Hepatocyte (in vitro differentiated cells): ENCODE measurements around the gene TMPRSS4. TPM values are rescaled to one million over a fixed set of nuclear protein-coding genes. Genes with fewer than 3 reads are reported as not detected.

Source experiments
- DNase-seq: peaks from one replicate; pipeline ENCODE4 v3.0.0-alpha.2; 2016; ENCODE audit warnings: low spot score
- H2AFZ ChIP-seq: fragments of 200-600 bp; sonication (generic); 2 replicates; pipeline ENCODE4 v1.6.0; 2016; ENCODE audit warnings: antibody characterized with exemption, mild to moderate bottlenecking
- H3K27ac ChIP-seq: fragments of 200-600 bp; sonication (generic); 2 replicates; pipeline ENCODE4 v1.5.1; 2016; ENCODE audit warnings: mild to moderate bottlenecking
- H3K27me3 ChIP-seq: fragments of 200-600 bp; sonication (generic); 2 replicates; pipeline ENCODE4 v1.6.1; 2016
- H3K36me3 ChIP-seq: fragments of 200-600 bp; sonication (generic); replicated peaks from 2 replicates; pipeline ENCODE4 v1.5.1; 2016; ENCODE audit warnings: low read depth; ENCODE audit not compliant: insufficient read depth
- H3K4me1 ChIP-seq: fragments of 200-600 bp; sonication (generic); 2 replicates; pipeline ENCODE4 v1.5.1; 2016; ENCODE audit warnings: mild to moderate bottlenecking, moderate library complexity; ENCODE audit not compliant: insufficient read depth
- H3K4me2 ChIP-seq: fragments of 200-600 bp; sonication (generic); 2 replicates; pipeline ENCODE4 v1.6.0; 2016
- H3K4me3 ChIP-seq: fragments of 200-600 bp; sonication (generic); 2 replicates; pipeline ENCODE4 v1.5.1; 2016; ENCODE audit warnings: mild to moderate bottlenecking
- H3K79me2 ChIP-seq: fragments of 200-600 bp; sonication (generic); 2 replicates; pipeline ENCODE4 v1.6.0; 2017; ENCODE audit warnings: mild to moderate bottlenecking
- H3K9me2 ChIP-seq: fragments of 200-600 bp; sonication (generic); replicated peaks from 2 replicates; pipeline ENCODE4 v1.6.0; 2017; ENCODE audit warnings: mild to moderate bottlenecking; ENCODE audit not compliant: insufficient read depth
- H3K9me3 ChIP-seq: fragments of 200-600 bp; sonication (generic); 2 replicates; pipeline ENCODE4 v1.5.1; 2016; ENCODE audit warnings: low read depth, mild to moderate bottlenecking
- H4K20me1 ChIP-seq: fragments of 200-600 bp; sonication (generic); 2 replicates; pipeline ENCODE4 v1.6.0; 2016; ENCODE audit warnings: mild to moderate bottlenecking; ENCODE audit not compliant: insufficient read depth, poor library complexity, severe bottlenecking
- EZH2 ChIP-seq: fragments of 200-600 bp; sonication (generic); IDR thresholded peaks from 2 replicates; pipeline ENCODE4 v1.6.1; 2016; ENCODE audit warnings: antibody characterized with exemption, mild to moderate bottlenecking, borderline replicate concordance
- EZH2phosphoT487 ChIP-seq: fragments of 200-600 bp; sonication (generic); IDR thresholded peaks from one replicate; pipeline ENCODE4 v1.6.1; 2018; ENCODE audit warnings: antibody characterized with exemption, mild to moderate bottlenecking, low read depth, moderate library complexity; ENCODE audit not compliant: unreplicated experiment, severe bottlenecking
- WGBS: methylation state at CpG from one replicate; pipeline ENCODE4 v1.1.6; 2016; ENCODE audit warnings: low lambda C conversion rate; ENCODE audit errors: missing lambda C conversion rate; 5-methylcytosine and 5-hydroxymethylcytosine counted together
- polyA plus RNA-seq: library from polyadenylated mRNA; unstranded; fragments of >200 nt; fragmentation: Nextera tagmentation; extraction: Ambion mirVana; gene quantifications from 2 replicates; pipeline ENCODE4 v1.2.1, GENCODE V29; 2016
- total RNA-seq: library from RNA; depleted of rRNA; stranded (reverse); fragments of >200 nt; gene quantifications from 2 replicates; pipeline ENCODE4 v1.2.3, GENCODE V29; 2014
- TF ChIP-seq, protein P1 (sequence below): fragments of 200-600 bp; sonication (generic); IDR thresholded peaks from 2 replicates; pipeline ENCODE4 v1.5.1; 2016; ENCODE audit warnings: antibody characterized with exemption, mild to moderate bottlenecking; ENCODE audit not compliant: poor library complexity

The TMPRSS4 gene
- total and polyA plus RNA-seq, 2 experiments from 2014 or later, result 10.9 to 16.2 TPM

DNA sequence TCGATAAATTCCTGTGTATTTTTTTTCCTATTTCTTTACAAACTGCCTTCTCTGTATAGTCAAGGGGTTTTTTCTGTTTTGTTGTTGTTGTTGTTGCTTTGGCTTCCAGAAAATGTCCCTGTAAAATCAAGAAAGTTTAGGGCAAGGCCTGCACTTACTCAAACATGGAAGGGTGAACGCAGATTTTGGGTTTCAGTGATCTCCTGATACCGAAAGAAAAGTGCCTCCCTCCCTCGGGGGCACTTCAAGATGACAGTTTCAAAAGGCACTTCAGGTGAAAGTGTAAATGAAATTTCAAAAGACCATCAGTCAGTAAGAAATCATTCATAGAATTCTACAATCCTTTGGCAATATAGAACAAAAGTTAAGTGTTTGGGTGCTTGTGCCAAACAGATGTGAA is 43.4 kb upstream of the TMPRSS4 start:
- WGBS, result 78% methylated on average over 4 of the region's 4 CpGs
- DNase-seq, result no peak
- Histone ChIP-seq H3K4me3 (no peak overlapping the region), H3K79me2 (no peaks in the 10 kb centered on the region), H4K20me1 (no peaks in the 10 kb centered on the region), H3K27me3 (no peaks in the 10 kb centered on the region), H3K4me2 (no peak overlapping the region), H3K9me3 (no peaks in the 10 kb centered on the region), H3K9me2 (no peaks in the 10 kb centered on the region), H3K27ac (no peak overlapping the region), H3K36me3 (no peaks in the 10 kb centered on the region), H2AFZ (no peak overlapping the region), H3K4me1 (no peaks in the 10 kb centered on the region)
- TF ChIP-seq, protein P1, sequence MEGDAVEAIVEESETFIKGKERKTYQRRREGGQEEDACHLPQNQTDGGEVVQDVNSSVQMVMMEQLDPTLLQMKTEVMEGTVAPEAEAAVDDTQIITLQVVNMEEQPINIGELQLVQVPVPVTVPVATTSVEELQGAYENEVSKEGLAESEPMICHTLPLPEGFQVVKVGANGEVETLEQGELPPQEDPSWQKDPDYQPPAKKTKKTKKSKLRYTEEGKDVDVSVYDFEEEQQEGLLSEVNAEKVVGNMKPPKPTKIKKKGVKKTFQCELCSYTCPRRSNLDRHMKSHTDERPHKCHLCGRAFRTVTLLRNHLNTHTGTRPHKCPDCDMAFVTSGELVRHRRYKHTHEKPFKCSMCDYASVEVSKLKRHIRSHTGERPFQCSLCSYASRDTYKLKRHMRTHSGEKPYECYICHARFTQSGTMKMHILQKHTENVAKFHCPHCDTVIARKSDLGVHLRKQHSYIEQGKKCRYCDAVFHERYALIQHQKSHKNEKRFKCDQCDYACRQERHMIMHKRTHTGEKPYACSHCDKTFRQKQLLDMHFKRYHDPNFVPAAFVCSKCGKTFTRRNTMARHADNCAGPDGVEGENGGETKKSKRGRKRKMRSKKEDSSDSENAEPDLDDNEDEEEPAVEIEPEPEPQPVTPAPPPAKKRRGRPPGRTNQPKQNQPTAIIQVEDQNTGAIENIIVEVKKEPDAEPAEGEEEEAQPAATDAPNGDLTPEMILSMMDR, result no peak
- TF ChIP-seq EZH2phosphoT487 (no peak), EZH2 (no peak)

DNA sequence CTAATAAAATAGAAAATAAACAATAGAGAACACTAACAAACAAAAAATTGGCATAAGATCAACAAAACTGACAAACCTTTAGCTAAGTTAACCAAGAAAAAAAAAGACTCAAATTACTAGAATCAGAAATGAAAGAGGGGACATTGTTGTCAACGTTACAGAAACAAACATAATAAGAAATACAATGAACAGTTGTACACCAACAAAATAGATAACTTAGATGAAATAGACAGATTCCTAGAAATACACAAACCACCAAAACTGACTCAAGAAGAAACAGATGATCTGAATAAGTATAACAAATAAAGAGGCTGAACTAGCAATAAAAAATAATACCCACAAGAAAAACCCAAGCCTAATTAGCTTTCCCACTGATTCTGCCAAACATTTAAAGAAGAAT is 34.7 kb upstream of the TMPRSS4 start:
- Histone ChIP-seq H3K4me2 (no peak overlapping the region), H3K4me1 (no peaks in the 10 kb centered on the region), H2AFZ (no peak overlapping the region), H3K4me3 (no peak overlapping the region), H3K9me2 (no peaks in the 10 kb centered on the region), H3K36me3 (no peaks in the 10 kb centered on the region), H3K9me3 (no peaks in the 10 kb centered on the region), H4K20me1 (no peaks in the 10 kb centered on the region), H3K27ac (no peak overlapping the region), H3K79me2 (no peaks in the 10 kb centered on the region), H3K27me3 (no peaks in the 10 kb centered on the region)
- TF ChIP-seq, protein P1, result no peak
- TF ChIP-seq EZH2phosphoT487 (no peak), EZH2 (no peak)
- DNase-seq, result no peak
- 82% methylated on average over 1 of the region's 1 CpG for WGBS

DNA sequence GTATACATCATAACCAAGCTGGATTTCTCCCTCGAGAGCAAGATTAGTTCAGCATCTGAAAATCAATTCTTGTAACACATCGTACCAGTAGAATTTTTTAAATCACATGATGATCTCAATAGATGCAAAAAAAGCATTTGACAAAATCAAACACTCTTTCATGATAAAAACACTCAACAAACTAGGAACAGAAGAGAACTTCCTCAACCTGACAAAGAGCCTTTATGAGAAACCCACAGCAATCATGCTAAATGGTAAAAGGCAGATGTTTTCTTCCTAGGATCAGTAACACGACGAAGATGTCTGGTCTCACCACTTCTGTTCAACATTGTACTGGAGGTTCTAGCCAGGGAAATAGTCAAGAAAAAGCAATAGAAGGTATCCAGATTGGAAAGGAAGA is 34.1 kb upstream of the TMPRSS4 start:
- 83% methylated on average over 4 of the region's 4 CpGs for WGBS

More for the DNA sequence above, 34.1 kb upstream of the TMPRSS4 start:
- Histone ChIP-seq H3K79me2 (no peaks in the 10 kb centered on the region), H3K36me3 (no peaks in the 10 kb centered on the region), H3K9me2 (no peaks in the 10 kb centered on the region), H3K4me2 (no peak overlapping the region), H2AFZ (no peak overlapping the region), H3K27me3 (no peaks in the 10 kb centered on the region), H4K20me1 (no peaks in the 10 kb centered on the region), H3K27ac (no peak overlapping the region), H3K9me3 (no peaks in the 10 kb centered on the region), H3K4me1 (no peaks in the 10 kb centered on the region), H3K4me3 (no peak overlapping the region)
- DNase-seq, result no peak
- TF ChIP-seq EZH2phosphoT487, result no peak
- no peak for TF ChIP-seq EZH2
- TF ChIP-seq, protein P1, result no peak
